Measurements from ENCODE around the gene CDKAL1. TPM values are rescaled to one million over a fixed set of nuclear protein-coding genes. Genes with fewer than 3 reads are reported as not detected.
"Not testable (repeated sequence)": the region's sequence is repeated elsewhere in the genome, so short reads cannot be mapped to it uniquely, and the experiment has no call there.

CDKAL1 gene
- total RNA-seq: 10 to 100 TPM; 22.6 to 22.7 TPM

DNA sequence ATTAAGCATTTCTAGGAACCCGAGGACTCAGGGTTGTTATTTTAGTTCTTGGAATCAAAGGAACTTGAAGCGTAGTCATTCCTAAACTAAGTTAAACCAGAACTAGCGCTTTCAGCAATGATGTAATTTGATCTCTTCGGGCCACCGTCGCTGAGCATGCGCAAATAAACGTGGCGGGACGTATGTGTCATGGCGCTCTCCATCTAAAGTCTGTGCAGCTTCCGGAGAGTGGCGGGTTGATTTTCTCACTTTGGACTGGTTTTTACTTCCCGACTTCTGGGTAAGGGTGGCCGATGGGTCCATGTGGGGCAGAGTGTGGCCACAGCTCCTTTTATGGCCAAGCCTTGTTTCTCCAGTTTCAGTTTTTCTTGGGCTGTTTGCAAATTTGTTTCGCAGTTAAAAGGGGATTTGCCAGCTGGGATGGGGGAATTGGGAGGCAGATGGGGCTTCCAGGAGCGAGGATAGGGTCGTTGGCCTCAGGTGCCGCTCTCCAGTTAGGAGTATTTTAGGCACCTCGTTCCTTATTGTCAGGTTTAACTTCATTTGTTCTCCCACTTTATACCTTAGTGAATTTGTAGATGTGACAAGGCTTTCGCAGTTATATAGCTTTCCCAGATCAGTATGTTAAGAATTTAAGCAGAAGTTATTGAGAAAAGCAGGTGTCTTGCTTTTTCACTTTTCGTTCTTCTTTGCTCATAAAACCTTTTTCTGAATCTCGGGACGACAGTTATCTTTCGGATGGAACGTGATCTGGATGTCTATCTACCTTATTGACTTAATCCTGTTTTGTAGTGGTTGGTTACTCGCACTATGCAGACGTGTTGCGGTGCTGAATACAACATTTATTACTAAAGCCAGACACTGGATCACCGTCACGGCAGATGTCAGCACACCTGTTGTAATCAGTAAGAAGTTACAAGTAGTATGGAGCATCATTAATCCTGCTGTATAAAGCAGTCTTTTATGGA is at the start of gene CDKAL1:
CDKAL1 (plus strand) TSS at position 163 of the 968 bp plus-strand sequence. CDS start 11,894 bp downstream, outside the sequence.
- peak; percentile 88 for DNase-seq
- Mint-ChIP-seq H3K4me3 (peak within 1 kb of the TSS; percentile 98), H3K4me1 (peaks cover 29% of the 10 kb centered on the region), H3K27ac (peak within 1 kb of the TSS; percentile 96), H3K9me3 (no peaks in the 10 kb centered on the region), H3K27me3 (no peaks in the 10 kb centered on the region), H3K36me3 (peaks cover 13% of the 10 kb centered on the region)

DNA sequence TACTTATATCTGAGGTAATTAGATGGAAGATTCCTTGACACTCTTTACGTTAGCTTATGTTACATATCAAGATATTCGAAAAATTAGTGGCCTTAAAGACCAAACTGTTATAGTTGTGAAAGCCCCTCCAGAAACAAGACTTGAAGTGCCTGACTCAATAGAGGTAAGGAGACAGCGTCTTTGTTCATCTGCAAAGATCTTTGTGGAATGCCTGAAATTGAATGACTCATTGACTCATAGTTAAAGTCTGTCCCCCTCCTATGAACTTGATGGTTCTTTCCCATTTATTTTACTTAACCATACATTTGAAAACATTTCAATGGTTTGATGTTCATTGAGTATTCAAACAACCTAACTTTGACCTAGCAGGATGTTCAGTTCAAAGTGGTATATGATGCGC is 47.6 kb upstream of the CDKAL1 start:
- DNase-seq: no peak
- Mint-ChIP-seq H3K36me3 (peaks cover 51% of the 10 kb centered on the region), H3K4me1 (peaks cover 6% of the 10 kb centered on the region), H3K27ac (no peak overlapping the region), H3K4me3 (no peak overlapping the region), H3K27me3 (no peaks in the 10 kb centered on the region), H3K9me3 (no peaks in the 10 kb centered on the region)

DNA sequence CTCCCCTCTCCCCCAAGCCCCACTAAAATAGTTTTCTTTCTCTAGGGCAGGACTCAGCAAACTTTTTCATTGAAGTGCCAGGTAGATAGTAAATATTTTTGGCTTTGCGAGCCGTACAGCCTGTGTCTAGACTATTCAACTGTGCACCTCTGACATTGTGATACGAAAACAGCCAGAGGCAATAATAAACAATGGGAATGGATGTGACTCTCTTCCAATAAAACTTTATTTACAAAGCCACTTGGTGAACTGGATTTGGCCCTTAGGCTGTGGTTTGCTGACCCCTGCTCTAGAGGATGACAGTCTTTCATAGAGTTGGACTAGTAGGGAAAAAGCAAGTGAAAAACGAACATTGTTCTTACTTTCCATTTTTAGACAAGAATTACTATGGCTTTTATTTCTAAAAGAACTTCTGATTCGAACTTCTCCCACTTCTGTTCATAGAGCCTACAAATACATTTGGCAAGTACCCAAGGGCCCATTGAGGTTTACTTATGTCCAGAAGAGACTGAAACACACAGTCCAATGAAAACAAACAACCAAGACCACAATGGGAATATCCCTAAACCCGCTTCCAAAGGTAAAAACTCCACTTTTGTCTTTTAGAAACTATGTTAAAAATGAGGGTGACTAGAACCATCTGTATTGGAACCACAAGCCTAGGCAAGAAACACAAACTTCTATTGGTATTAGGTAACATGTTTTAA is 46.4 kb upstream of the CDKAL1 start:
- H3K4me1 Mint-ChIP-seq: peaks cover 6% of the 10 kb centered on the region
- no peak overlapping the region for H3K27ac Mint-ChIP-seq
- H3K4me3 Mint-ChIP-seq: no peak overlapping the region
- no peak for DNase-seq
- H3K27me3 Mint-ChIP-seq: no peaks in the 10 kb centered on the region
- H3K9me3 Mint-ChIP-seq: no peaks in the 10 kb centered on the region
- peaks cover 51% of the 10 kb centered on the region for H3K36me3 Mint-ChIP-seq

DNA sequence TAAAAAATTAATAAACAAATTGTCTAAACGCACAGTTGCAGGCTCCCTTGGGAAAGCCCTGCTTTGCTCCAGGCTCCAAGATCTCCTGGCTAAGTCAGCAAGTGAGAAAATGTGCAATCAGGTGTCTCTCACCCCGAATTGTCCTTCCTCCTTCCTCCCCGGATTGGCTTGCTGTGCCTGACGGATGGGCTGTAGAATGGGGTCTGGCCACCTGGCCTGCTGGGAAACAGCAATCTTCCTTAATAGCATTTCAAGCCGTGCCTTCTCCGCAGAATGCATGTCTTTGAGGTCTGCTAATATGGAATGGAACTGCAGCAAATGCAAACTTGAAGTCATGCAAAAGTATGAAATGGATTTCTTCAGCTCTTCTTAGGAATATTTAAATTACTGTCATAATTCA is 43.7 kb upstream of the CDKAL1 start:
- Mint-ChIP-seq H3K4me3 (no peak overlapping the region), H3K36me3 (peaks cover 41% of the 10 kb centered on the region), H3K4me1 (peaks cover 6% of the 10 kb centered on the region), H3K9me3 (no peaks in the 10 kb centered on the region), H3K27me3 (no peaks in the 10 kb centered on the region), H3K27ac (no peak overlapping the region)
- DNase-seq: no peak

DNA sequence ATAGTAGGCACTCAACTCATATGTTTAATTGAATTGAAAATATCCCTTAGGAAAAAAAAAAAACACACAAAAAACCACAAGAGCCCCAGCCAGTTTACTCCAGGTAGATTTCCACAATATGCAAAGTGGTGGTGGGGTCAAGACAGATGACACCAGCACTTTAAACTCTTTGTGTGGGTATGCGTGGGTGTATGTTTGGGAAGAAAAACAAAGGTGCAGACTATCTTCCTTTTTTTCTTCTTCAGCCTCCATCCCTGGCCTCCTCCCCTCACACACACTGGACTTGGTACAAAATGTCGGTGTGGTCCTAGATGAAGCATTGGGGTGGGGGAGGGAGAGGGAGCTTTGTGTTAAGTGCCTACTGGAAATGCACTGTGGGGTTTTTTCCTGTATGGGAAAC is 42.2 kb upstream of the CDKAL1 start:
- no peak overlapping the region for H3K27ac Mint-ChIP-seq
- no peaks in the 10 kb centered on the region for H3K27me3 Mint-ChIP-seq
- no peak for DNase-seq
- peaks cover 31% of the 10 kb centered on the region for H3K36me3 Mint-ChIP-seq
- H3K4me3 Mint-ChIP-seq: no peak overlapping the region
- H3K9me3 Mint-ChIP-seq: no peaks in the 10 kb centered on the region
- H3K4me1 Mint-ChIP-seq: peaks cover 2% of the 10 kb centered on the region

DNA sequence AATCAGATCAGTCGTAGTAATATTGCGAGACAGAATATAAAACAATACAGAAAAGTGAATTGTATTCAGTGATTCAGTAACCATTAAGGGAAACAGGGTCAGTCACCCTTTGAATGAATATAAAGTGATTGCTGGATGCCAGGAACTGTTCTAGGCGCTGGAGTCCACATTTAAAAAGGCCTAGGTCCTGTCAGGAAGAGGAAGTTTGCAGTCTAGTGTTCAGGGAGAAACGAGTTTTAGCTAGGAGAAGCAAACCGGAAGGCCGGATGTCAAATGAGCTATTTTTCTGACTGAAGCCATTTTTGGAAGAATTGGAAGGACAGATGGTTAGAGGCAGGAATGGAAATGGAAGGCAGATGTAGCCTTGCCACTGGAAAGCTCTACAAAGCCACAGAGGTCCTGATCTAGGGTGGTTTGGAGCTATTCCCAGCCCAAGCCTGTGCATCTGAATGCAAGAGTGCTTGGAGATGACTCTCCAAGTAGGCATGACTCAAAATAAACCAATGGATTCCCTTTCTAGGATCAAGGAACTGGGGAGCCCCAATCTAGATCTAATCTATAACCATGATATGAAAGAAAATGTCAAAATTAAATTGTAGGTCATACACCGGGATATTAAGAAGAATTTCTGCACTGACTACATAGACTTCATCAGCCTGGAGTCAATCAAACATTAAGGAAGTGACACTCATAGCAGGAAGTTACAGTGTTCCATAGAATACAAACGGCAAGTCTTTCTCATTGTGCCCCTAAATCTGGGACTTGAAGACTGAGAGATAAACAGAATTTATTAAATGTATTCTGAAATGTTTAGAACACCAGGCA is 36.8 kb upstream of the CDKAL1 start:
- no peak overlapping the region for H3K4me3 Mint-ChIP-seq
- H3K27ac Mint-ChIP-seq: no peak overlapping the region
- no peaks in the 10 kb centered on the region for H3K4me1 Mint-ChIP-seq
- no peaks in the 10 kb centered on the region for H3K36me3 Mint-ChIP-seq
- no peaks in the 10 kb centered on the region for H3K9me3 Mint-ChIP-seq
- H3K27me3 Mint-ChIP-seq: no peaks in the 10 kb centered on the region
- DNase-seq: no peak

DNA sequence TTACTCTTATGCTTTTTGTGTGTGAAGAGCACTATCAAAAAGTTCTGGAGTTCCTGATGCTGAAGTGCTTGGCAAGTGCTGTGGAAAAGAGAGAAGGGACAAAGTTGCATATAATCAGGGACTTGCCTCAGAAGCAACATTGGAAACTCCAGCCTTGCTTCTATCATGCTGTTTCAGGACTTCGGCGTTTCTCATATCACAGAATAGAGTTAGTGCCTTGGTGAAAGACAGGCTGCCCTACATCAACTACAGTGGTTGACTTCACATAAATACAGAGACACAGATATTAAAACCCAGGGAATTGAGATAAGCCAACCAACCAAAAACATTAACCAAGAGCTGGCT is 36.2 kb upstream of the CDKAL1 start:
- no peaks in the 10 kb centered on the region for H3K9me3 Mint-ChIP-seq
- no peaks in the 10 kb centered on the region for H3K36me3 Mint-ChIP-seq
- H3K4me3 Mint-ChIP-seq: no peak overlapping the region
- H3K27me3 Mint-ChIP-seq: no peaks in the 10 kb centered on the region
- no peak for DNase-seq
- H3K27ac Mint-ChIP-seq: no peak overlapping the region
- no peaks in the 10 kb centered on the region for H3K4me1 Mint-ChIP-seq

DNA sequence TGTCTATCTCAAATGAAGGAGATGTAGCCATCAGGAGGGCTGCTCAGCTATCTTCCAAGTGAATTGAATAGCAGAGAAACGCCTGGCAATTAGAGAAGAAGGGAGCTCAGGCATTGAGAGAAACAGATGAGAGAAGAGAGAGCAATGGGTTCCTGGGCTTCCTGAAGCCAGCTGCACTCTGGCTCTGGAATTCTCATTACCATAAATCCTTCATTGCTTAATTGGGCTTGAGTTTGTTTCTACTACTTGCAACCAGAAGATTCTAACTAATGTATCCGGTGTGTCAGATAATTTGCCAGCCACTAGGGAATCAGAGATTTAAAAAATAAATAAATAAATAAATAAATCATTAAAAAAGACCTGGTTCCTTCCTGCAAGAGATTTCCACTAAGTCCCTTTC is 25.0 kb upstream of the CDKAL1 start:
- Mint-ChIP-seq H3K27ac (no peak overlapping the region), H3K4me1 (no peaks in the 10 kb centered on the region), H3K36me3 (no peaks in the 10 kb centered on the region), H3K27me3 (peaks cover 3% of the 10 kb centered on the region), H3K9me3 (no peaks in the 10 kb centered on the region), H3K4me3 (no peak overlapping the region)
- no peak for DNase-seq

DNA sequence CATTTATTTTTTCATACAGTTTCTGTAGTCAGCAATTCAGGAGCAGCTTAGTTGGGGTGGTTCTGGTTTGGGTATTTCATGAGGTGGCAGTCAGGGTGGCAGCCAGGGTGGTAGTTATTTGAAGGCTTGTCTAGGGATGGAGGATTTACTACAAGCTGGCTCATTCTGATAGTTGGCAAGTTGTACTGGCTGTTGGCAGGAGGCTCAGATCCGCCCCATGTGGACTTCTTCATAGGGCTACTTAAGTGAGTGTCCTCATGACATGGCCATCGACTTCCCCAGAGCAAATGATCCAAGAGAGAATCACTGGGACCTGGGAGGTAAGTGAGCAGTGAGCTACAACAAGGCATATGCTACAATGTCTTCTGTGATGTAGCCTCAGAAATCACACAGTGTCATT is 22.4 kb upstream of the CDKAL1 start:
- Mint-ChIP-seq H3K27me3 (peaks cover 3% of the 10 kb centered on the region), H3K4me1 (no peaks in the 10 kb centered on the region), H3K36me3 (no peaks in the 10 kb centered on the region), H3K4me3 (no peak overlapping the region), H3K27ac (no peak overlapping the region), H3K9me3 (no peaks in the 10 kb centered on the region)
- DNase-seq: no peak

DNA sequence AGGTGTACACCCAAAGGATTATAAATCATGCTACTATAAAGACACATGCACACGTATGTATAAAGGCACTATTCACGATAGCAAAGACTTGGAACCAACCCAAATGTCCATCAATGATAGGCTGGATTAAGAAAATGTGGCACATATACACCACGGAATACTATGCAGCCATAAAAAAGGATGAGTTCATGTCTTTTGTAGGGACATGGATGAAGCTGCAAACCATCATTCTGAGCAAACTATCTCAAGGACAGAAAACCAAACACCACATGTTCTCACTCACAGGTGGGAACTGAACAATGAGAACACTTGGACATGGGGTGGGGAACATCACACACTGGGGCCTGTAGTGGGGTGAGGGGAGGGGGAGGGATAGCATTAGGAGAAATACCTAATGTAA is 9.0 kb upstream of the CDKAL1 start:
- not testable (repeated sequence) for H3K36me3 Mint-ChIP-seq, H3K4me3 Mint-ChIP-seq, H3K9me3 Mint-ChIP-seq, H3K27me3 Mint-ChIP-seq, DNase-seq, H3K4me1 Mint-ChIP-seq, H3K27ac Mint-ChIP-seq

DNA sequence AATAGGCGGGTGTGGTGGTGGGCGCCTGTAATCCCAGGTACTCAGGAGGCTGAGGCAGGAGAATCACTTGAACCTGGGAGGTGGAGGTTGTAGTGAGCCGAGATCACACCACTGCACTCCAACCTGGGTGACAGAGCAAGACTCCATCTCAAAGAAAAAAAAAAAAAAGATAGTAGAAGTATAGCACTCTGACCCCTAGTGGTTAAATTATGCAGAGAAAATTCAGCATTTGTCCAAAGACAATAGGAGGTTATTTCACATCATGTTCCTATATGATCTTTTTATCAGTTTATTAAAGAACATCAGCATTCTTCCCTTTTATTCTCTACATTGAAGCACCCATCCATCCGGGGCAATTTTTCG is 5.2 kb upstream of the CDKAL1 start:
- peak overlapping the region; percentile 64 for H3K27ac Mint-ChIP-seq
- H3K4me3 Mint-ChIP-seq: peak overlapping the region; percentile 36
- peaks cover 12% of the 10 kb centered on the region for H3K4me1 Mint-ChIP-seq
- not testable (repeated sequence) for DNase-seq, H3K9me3 Mint-ChIP-seq, H3K36me3 Mint-ChIP-seq, H3K27me3 Mint-ChIP-seq

DNA sequence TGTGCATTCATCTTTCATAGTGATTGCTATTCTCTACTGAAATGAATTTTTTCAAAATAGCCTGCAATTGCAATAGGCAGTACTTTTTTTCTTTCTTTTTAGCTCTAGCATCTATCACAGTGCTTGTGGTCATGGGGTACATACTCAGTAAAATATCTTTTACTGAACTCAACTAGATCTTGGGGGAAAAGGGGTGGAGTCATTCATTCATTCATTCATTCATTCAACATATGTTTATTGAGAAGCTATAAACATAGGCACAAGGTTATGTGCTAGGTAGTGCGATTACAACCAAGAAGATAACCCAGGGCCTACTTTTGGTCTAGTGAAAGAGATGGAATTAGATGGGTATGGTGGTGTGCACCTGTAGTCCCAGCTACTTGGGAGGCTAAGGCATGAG is 1.4 kb upstream of the CDKAL1 start:
- H3K27ac Mint-ChIP-seq: no peak overlapping the region
- no peak for DNase-seq
- no peaks in the 10 kb centered on the region for H3K9me3 Mint-ChIP-seq
- no peak overlapping the region for H3K4me3 Mint-ChIP-seq
- H3K36me3 Mint-ChIP-seq: peaks cover 10% of the 10 kb centered on the region
- no peaks in the 10 kb centered on the region for H3K27me3 Mint-ChIP-seq
- H3K4me1 Mint-ChIP-seq: peaks cover 23% of the 10 kb centered on the region

DNA sequence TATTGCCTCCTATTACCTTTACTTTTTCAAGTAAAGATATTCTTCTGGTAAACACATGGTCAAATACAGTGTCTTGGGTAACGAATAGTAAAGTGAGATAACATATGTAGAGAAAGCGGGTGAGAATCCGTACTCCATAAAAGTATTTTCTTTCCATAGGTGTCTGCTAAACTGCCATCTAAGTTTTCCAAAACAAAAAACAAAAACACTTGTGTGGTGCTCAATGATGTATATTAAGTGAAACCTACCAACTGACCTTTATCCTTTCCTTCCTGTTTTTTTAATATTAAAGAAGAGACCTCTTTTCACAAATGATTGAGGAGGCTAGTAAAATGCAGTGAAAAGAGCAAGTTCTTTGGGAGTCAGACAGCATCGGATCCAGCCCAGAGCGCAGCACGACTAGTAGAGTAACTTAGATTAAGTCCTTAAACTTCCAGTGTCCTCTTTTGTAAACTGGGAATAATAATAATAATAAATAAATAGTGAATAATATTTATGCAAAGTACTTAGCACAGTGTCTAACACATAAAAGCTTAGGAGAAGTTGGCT is 437 bp upstream of the CDKAL1 start:
- Mint-ChIP-seq H3K4me3 (peak overlapping the region; percentile 71), H3K9me3 (no peaks in the 10 kb centered on the region), H3K27ac (peak overlapping the region; percentile 88), H3K36me3 (peaks cover 10% of the 10 kb centered on the region), H3K27me3 (no peaks in the 10 kb centered on the region), H3K4me1 (peaks cover 27% of the 10 kb centered on the region)
- no peak for DNase-seq

DNA sequence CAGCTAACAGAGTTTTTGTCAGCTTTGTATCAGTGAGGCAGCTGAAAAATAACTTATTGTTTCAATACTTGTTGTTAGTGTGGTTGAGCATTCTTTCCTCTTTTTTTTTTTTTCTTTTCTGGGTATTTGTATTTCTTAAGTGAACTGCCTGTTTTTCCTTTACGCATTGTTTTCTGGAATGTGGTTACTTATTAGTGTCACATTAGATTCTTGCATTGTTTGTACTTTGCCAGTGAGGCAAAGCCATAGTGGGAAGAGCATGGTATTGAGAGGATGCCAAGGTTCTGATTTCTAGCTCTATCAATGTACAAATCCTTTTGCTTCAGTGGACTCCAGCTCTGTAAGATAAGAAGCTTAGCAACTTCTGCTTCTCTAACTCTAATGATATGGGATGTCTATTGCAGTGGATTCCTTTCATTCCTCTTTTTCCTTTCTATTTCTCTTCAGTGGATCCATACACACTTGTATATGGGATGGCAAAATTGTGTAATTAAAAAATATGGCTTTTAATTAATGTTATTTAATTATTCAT is 3.9 kb downstream of the CDKAL1 start:
- Mint-ChIP-seq H3K4me3 (no peak overlapping the region), H3K27ac (no peak overlapping the region), H3K9me3 (no peaks in the 10 kb centered on the region), H3K27me3 (no peaks in the 10 kb centered on the region), H3K4me1 (peaks cover 46% of the 10 kb centered on the region), H3K36me3 (peaks cover 25% of the 10 kb centered on the region)
- DNase-seq: no peak

DNA sequence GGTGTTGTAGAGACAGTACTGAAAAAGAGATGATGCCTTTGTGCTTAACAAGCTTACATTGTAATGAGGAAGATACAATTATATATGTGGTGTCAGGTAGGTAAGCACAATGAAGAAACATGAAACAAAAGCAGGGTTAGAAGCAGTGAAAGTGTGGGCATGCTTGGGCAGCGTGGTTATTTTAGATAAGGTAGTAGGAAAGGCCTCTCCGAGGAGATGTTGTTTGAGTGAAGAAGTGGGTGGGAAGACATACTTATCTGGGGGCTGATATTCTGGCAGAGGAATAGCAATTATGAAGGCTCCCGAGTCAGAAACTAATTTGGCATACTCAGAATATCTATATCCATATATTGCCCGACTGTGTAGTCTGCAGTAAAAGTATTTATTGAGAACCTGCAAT is 4.7 kb downstream of the CDKAL1 start:
- no peak for DNase-seq
- H3K9me3 Mint-ChIP-seq: no peaks in the 10 kb centered on the region
- H3K27me3 Mint-ChIP-seq: no peaks in the 10 kb centered on the region
- peaks cover 25% of the 10 kb centered on the region for H3K36me3 Mint-ChIP-seq
- H3K27ac Mint-ChIP-seq: no peak overlapping the region
- H3K4me3 Mint-ChIP-seq: no peak overlapping the region
- H3K4me1 Mint-ChIP-seq: peaks cover 44% of the 10 kb centered on the region

Measured in activated naive CD8-positive, alpha-beta T cell treated with anti-CD3 and anti-CD28 coated beads for 36 hours (primary cell).